ENCODE data around the gene NECTIN4. TPM values are rescaled to one million over a fixed set of nuclear protein-coding genes. Genes with fewer than 3 reads are reported as not detected.
"Not testable (repeated sequence)": the region's sequence is repeated elsewhere in the genome, so short reads cannot be mapped to it uniquely, and the experiment has no call there.

NECTIN4 gene
- polyA plus RNA-seq, 1 donor, result 4.0 TPM

DNA sequence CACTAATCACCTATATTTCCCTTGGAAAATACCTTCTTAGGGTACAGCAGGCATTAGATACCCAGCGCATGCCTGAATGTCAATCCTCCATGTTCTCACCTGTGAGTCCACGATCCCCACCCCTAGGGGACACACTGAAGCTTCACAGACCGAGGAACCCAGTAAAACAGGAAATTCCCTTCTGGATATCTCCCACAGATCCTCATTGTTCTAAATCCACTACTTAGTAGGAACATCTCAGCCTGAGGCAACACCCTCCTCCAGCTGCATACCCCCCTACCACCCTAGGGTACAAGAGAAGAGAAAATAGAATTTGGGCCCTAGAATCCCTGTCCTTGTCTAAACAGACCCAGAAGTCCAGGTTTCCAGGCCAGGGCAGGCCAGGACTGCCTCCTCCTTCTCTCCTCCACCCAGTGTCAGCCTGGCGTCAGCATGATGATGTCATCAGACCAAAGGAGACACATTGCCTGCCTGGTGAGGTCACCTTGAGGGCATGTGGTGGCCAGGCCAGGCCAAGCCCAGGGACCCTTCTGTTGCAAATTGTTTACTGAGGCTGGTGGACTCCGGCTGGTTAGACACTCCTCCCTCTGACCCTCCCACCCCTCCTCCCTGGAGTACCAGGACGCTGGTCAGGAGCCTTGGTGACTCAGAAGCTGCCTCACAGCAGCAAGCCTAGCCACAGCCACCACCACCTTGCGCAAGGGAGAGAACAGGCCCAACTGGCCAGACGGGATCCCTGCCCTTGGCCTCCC, 6.2 kb downstream of the NECTIN4 start:
- DNase-seq, result no peak

GRCh38 chr1:161082483-161082882, 6.9 kb downstream of the NECTIN4 start:
- DNase-seq, result no peak

GRCh38 chr1:161081519-161081918, 7.8 kb downstream of the NECTIN4 start:
- DNase-seq, result no peak

- DNase-seq, result no peak
These were observed 8.6 kb downstream of the NECTIN4 start for GRCh38 chr1:161080441-161081405.

GRCh38 chr1:161079436-161080110, 9.8 kb downstream of the NECTIN4 start:
- DNase-seq, result no peak

DNA sequence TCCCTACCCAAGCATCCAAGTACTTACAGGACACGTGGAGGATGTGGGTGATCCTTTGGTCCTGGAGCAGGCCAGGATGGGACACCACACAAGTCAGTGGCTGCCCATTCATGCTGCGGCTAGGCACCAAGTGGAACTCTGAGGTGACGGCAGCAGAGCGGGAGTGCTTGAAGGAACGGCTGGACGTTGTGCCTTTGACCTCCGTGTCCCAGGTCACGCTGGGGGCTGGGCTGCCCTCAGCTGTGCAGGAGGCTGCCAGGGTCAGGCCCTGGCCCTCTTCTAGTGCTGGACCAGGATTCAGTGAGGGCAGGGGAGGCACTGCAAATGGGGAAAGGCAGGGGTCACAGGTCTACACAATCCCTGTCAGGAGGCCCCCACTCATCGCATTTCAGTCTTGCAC, 11.9 kb downstream of the NECTIN4 start:
- DNase-seq, result no peak

DNA sequence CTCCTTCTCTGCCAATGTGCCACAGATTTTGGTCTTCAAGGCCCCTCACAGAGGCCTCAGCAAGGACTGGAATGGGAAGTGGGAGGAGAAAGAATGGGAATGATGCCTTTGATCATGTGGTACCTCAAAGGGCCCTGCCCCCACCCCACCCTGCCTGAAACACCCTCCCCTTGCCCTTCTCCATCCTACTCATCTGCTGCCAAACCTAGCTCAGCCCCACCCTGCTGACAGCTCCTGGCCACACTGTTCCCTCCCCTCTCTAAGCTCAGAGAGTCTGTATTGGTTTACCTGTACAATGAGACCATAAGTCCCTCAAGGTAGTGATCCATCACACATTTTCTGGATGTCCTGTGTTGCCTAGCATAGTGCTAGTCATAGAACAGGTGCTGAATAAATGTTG, 12.9 kb downstream of the NECTIN4 start:
- DNase-seq, result no peak

GRCh38 chr1:161074676-161075368, 14.5 kb downstream of the NECTIN4 start:
- no peak for DNase-seq

DNA sequence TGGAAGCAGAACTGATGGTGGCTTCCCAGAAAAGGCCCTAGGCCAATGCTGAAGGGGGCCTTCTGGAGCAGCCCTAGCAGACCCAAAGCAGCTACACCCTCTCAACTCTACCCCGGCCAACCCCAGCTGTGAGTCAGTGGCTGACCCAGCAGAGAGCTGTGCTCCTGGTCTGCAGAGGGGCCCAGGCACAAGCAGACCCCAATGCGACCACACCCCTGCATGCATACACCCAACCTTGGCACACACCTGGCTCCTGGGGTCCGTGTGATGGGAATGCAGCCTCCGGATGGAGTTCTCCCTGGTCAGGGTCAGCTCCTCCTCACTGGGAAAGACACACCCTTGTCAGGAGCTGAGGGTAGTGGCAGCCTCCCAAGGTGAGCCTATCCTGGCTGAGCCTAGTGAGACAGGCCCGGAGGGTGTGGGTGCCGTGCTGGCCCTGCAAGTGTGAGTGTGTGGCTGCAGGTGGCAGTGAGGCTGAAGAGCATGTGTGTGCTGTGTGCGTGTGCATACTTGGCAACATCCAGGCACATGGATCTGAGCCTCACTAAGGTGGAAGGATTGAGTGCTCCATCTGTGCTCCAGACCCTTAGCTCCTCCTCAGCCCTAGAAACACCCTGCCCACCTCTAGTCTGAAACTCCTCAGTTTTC, 15.8 kb downstream of the NECTIN4 start:
- no peak for DNase-seq

DNA sequence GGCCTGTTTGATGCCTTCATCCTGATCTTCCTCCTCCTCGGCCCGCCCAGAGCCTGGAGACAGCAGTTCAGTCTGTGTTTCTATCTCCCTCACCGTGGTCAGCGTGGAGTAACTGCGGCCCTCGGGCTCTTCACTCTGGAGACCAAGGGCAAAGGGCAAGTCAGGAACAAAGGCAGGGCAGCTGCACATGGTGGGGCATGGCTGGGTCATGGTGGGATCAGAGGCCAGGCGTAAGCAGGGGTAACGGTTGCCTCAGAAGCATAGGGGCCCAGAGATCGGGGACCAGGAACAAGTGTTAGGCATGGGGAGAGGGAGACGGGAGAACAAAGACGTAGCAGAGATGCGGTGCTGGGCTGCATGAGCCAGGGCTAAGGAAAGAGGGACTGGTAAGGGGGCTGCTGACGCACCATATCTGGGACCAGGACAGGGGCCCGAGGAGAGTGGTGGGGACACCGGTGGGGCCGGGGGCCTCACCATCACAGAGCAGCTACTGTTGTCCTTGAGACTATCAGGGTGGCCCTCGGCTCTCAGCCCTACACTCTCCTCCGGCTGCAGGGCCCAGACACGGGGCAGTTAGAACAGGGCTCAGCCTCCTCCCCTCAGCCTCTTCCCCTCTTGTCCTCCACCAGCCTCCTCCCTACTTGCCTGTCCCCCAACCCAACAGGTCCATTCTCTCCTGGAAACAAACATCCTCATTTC, 16.5 kb downstream of the NECTIN4 start:
- no peak for DNase-seq

DNA sequence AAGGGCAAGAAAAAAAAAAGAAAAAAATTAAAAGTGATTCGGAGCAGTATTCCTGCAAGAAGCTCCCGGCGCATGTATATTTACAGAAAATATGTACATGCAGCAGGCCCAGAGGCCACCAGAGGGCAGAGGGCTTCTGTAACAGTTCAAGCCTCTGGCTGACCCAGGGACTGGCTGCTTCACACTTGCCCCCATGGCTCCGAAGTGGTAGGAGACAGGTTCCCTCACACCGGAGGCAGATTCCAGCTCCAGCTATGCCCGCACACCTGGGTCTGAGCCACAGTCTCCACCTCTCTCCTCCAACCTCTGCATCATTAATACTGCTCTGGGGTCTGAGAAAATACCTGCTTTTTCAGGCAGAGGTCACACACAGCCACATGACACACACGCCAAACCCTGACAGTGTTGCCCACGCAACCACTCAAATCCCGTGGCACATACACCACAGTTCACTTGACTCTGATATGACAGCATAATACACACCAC, 17.4 kb downstream of the NECTIN4 start:
- DNase-seq, result no peak

DNA sequence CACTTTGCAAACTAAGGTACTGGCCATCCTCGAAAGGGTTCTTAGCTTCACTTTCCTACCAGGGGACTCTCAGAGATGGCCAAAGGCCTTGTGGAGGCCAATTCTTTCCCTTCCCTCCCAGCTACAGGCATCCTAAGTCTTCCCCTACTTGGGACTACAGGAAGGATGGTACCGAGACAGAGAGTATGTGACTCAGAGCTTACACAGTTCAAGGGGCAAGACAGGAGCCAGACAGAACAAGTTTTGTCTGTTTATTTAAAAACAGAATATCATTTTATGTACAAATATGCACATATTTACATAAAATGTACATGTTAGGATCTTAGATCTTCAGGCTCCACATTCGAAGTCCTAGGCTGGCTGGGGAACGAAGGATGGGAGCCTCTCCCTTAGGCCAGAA, 18.6 kb downstream of the NECTIN4 start:
- no peak for DNase-seq

GRCh38 chr1:161069731-161070270, 19.6 kb downstream of the NECTIN4 start, which contains the start of gene ARHGAP30:
Gene ARHGAP30 (minus strand): TSS chr1:161069891. CDS start chr1:161069624, 267 bp downstream.
- no peak for DNase-seq

DNA sequence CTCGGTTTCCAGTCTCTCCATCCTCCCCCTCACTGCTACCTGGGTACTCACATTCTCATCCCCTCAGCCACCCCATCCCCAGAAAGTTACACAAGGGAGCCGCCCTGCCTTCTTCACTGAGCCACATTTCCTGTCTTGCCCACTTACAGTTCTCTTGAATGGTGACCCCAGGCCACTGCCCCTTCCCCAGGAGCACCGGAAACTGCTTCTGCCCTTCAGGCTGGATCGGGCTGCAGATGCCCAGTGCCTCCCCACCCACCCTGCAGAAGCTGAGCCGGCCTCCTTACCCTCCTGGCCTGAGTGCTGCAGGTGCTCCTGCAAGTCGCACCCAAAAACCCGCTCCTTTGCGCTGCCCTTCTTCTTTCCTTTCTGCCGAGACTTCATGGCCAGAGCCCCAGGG, 20.1 kb downstream of the NECTIN4 start:
- DNase-seq, result no peak

- DNase-seq, result no peak
These were observed 20.8 kb downstream of the NECTIN4 start for GRCh38 chr1:161068306-161069234.

- DNase-seq, result no peak
These were observed 22.7 kb downstream of the NECTIN4 start for GRCh38 chr1:161066694-161067093.

GRCh38 chr1:161065681-161066080, 23.7 kb downstream of the NECTIN4 start:
- DNase-seq, result not testable (repeated sequence)

- not testable (repeated sequence) for DNase-seq
These were observed 25.4 kb downstream of the NECTIN4 start for GRCh38 chr1:161063936-161064335.

DNA sequence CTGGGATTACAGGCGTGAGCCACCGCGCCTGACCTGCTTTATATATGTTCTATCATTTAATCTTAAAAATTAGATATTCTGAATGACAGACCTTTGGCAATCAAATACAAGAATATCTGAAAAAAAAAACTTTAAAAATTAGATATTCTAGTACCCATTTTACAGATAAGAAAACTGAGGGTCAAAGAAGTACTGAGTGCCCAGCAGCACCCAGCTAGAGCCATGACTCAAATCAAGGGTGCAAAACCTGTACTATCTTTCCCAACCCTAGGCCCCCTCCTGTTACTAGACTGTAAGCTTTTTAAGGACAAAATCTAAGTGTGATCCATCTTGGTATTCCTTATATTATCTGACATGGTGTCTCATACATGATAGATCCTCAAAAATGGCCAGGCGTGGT, 27.9 kb downstream of the NECTIN4 start:
- DNase-seq, result no peak
